Natural killer cell (primary cell): ENCODE data around the gene QSOX1. TPM values are rescaled to one million over a fixed set of nuclear protein-coding genes. Genes with fewer than 3 reads are reported as not detected.

ENCODE experiments used
- ATAC-seq, 3 donors: fragments of 150-1000 bp in 2 of 3; fragments of 200-7000 bp in 1 of 3; cut with Tn5 transposase; 1 replicate in 1 of 3; 2 replicates in 2 of 3; pipeline ENCODE4 v1.10.0; 2021; ENCODE audit warnings: mild to moderate bottlenecking in 2 of 3, moderate library complexity in 2 of 3
- DNase-seq, 2 donors: peaks; one replicate each; pipeline versions ENCODE4 v3.0.0 to v3.0.0-alpha.2; 2013 to 2021; ENCODE audit warnings: mixed read lengths in 1 of 2
- H3K27ac ChIP-seq: one replicate; pipeline ENCODE4 v1.5.1; 2013; ENCODE audit warnings: mild to moderate bottlenecking, low read length
- H3K27me3 ChIP-seq: one replicate; pipeline ENCODE4 v1.6.1; 2013; ENCODE audit warnings: low read length; ENCODE audit not compliant: control insufficient read depth, insufficient read depth
- H3K36me3 ChIP-seq: one replicate; pipeline ENCODE4 v1.6.1; 2013; ENCODE audit warnings: low read length; ENCODE audit not compliant: control insufficient read depth, insufficient read depth
- H3K4me1 ChIP-seq: one replicate; pipeline ENCODE4 v1.6.1; 2013; ENCODE audit warnings: low read length; ENCODE audit not compliant: control insufficient read depth, insufficient read depth
- H3K4me3 ChIP-seq: one replicate; pipeline ENCODE4 v1.5.1; 2013; ENCODE audit warnings: low read length
- H3K9me3 ChIP-seq: one replicate; pipeline ENCODE4 v1.6.1; 2013; ENCODE audit warnings: low read length; ENCODE audit not compliant: control insufficient read depth, insufficient read depth
- H3K27ac Mint-ChIP-seq, 2 donors: one replicate each; pipeline ENCODE4 v1.8.0; 2022; ENCODE audit warnings: mild to moderate bottlenecking in 2 of 2, mixed read lengths in 2 of 2, moderate library complexity in 1 of 2
- H3K27me3 Mint-ChIP-seq, 2 donors: one replicate each; pipeline ENCODE4 v1.8.0; 2022; ENCODE audit warnings: low read depth in 2 of 2, mixed read lengths in 2 of 2
- H3K36me3 Mint-ChIP-seq: one replicate; pipeline ENCODE4 v1.8.0; 2022; ENCODE audit warnings: mixed read lengths
- H3K4me1 Mint-ChIP-seq, 2 donors: one replicate each; pipeline ENCODE4 v1.8.0; 2022; ENCODE audit warnings: mixed read lengths in 2 of 2
- H3K4me3 Mint-ChIP-seq: one replicate; pipeline ENCODE4 v1.8.0; 2022; ENCODE audit warnings: mild to moderate bottlenecking, moderate library complexity, mixed read lengths
- H3K9me3 Mint-ChIP-seq, 2 donors: one replicate each; pipeline ENCODE4 v1.8.0; 2022; ENCODE audit warnings: mixed read lengths in 2 of 2
- WGBS: methylation state at CpG from one replicate; pipeline ENCODE4 v1.1.7; 2013; ENCODE audit warnings: missing lambda C conversion rate; ENCODE audit not compliant: insufficient coverage; 5-methylcytosine and 5-hydroxymethylcytosine counted together
- intact Hi-C: fragments of 100-400 bp; cut with micrococcal nuclease; formaldehyde crosslinking; loops from one replicate; pipeline ENCODE4 v1.14.2; 2022
- total RNA-seq, 4 donors: library from RNA; stranded (reverse); fragments of 120-200 nt in 1 of 4; gene quantifications; one replicate each; pipeline versions ENCODE4 v1.2.3 to v1.2.4, GENCODE V29; 2013 to 2022
- TF ChIP-seq, protein P1 (sequence below): fragments of 200-600 bp; IDR thresholded peaks from one replicate; pipeline ENCODE4 v1.8.0; 2022; ENCODE audit warnings: antibody characterized with exemption

QSOX1 gene
- total RNA-seq, 3 donors from 2014 or later (not counting 1 experiment from before 2014, with no cell fraction given) = 31.0 to 42.7 (median 38.2) TPM

DNA sequence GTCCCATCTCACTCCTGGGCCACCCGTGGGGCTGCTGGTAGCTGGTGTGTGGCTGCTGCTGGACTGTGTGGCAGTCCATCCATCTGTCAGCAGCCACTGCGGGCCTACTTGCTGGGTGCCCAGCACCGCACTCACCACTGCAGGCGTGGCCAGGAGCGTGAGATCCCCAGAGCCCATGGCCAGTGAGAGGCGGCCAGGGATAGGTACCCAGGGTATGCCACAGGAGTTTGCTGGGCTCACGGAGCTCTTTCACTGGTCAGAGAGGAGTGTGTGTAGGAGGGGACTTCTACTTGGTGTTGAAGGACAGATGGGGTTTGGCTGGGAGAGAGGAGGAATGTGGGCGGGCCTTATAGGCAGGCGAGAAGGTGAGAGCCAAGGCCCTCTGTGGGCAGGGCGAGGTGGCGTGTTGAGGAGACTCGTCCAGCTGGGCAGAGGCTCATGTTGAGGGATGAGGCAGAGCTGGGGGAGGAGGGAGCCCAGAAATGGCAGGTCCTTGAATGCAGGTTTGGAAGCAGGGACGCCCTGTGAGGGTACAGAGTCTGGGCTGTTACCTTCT, 15.0 kb downstream of the QSOX1 start:
- TF ChIP-seq, protein P1, sequence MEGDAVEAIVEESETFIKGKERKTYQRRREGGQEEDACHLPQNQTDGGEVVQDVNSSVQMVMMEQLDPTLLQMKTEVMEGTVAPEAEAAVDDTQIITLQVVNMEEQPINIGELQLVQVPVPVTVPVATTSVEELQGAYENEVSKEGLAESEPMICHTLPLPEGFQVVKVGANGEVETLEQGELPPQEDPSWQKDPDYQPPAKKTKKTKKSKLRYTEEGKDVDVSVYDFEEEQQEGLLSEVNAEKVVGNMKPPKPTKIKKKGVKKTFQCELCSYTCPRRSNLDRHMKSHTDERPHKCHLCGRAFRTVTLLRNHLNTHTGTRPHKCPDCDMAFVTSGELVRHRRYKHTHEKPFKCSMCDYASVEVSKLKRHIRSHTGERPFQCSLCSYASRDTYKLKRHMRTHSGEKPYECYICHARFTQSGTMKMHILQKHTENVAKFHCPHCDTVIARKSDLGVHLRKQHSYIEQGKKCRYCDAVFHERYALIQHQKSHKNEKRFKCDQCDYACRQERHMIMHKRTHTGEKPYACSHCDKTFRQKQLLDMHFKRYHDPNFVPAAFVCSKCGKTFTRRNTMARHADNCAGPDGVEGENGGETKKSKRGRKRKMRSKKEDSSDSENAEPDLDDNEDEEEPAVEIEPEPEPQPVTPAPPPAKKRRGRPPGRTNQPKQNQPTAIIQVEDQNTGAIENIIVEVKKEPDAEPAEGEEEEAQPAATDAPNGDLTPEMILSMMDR = no peak
- Histone ChIP-seq H3K27me3 (no peaks in the 10 kb centered on the region), H3K27ac (no peak overlapping the region), H3K4me3 (no peak overlapping the region), H3K36me3 (peaks cover 7% of the 10 kb centered on the region), H3K4me1 (no peaks in the 10 kb centered on the region), H3K9me3 (no peaks in the 10 kb centered on the region)
- DNase-seq (no peak), ATAC-seq (no peak)
- intact Hi-C loops = no loop called here
- H3K4me1 Mint-ChIP-seq = no peaks in the 10 kb centered on the region
- H3K4me3 Mint-ChIP-seq = no peak overlapping the region
- H3K27me3 Mint-ChIP-seq = no peaks in the 10 kb centered on the region
- H3K9me3 Mint-ChIP-seq = no peaks in the 10 kb centered on the region
- H3K36me3 Mint-ChIP-seq = no peaks in the 10 kb centered on the region
- WGBS = 91% methylated on average over 13 of the region's 13 CpGs
- H3K27ac Mint-ChIP-seq = no peak overlapping the region

- Mint-ChIP-seq H3K36me3 (no peaks in the 10 kb centered on the region), H3K4me3 (no peak overlapping the region), H3K27ac (no peak overlapping the region), H3K4me1 (no peaks in the 10 kb centered on the region), H3K9me3 (no peaks in the 10 kb centered on the region), H3K27me3 (no peaks in the 10 kb centered on the region)
- intact Hi-C loops = no loop called here
- Histone ChIP-seq H3K36me3 (peaks cover 7% of the 10 kb centered on the region), H3K27ac (no peak overlapping the region), H3K27me3 (no peaks in the 10 kb centered on the region), H3K4me3 (no peak overlapping the region), H3K4me1 (no peaks in the 10 kb centered on the region), H3K9me3 (no peaks in the 10 kb centered on the region)
- DNase-seq = no peak
- 78% methylated on average over 4 of the region's 4 CpGs for WGBS
- TF ChIP-seq, protein P1 = no peak
- no peak for ATAC-seq
Measured at GRCh38 chr1:180170546-180171151, 16.0 kb downstream of the QSOX1 start.

DNA sequence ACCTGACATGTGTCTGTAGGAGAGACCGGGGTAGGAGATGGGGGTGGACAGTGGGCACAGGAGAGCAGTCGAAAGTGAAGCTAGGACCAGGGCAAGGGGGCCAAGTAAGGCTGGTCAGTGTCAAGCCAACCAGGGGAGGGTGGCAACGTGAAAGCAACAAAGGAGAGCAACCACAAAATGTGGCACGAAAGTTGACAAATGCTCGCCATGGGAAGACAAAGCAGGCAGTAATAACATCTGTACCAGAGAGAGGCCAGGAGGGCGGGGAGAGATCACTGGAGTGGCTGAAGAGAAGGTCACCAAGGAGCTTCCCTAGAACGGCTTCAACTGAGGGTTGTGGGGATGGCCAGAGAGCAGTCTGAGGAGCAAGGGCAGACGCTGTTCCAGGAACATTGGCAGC, 17.0 kb downstream of the QSOX1 start:
- H3K4me3 ChIP-seq = no peak overlapping the region
- Mint-ChIP-seq H3K27me3 (no peaks in the 10 kb centered on the region), H3K9me3 (no peaks in the 10 kb centered on the region), H3K27ac (no peak overlapping the region), H3K4me3 (no peak overlapping the region), H3K36me3 (no peaks in the 10 kb centered on the region), H3K4me1 (no peaks in the 10 kb centered on the region)
- ATAC-seq (no peak), DNase-seq (no peak)
- intact Hi-C loops = no loop called here
- WGBS = 95% methylated on average over 8 of the region's 8 CpGs
- peaks cover 7% of the 10 kb centered on the region for H3K36me3 ChIP-seq
- H3K4me1 ChIP-seq = no peaks in the 10 kb centered on the region
- TF ChIP-seq, protein P1 = no peak
- H3K27ac ChIP-seq = no peak overlapping the region
- H3K27me3 ChIP-seq = no peaks in the 10 kb centered on the region
- no peaks in the 10 kb centered on the region for H3K9me3 ChIP-seq

DNA sequence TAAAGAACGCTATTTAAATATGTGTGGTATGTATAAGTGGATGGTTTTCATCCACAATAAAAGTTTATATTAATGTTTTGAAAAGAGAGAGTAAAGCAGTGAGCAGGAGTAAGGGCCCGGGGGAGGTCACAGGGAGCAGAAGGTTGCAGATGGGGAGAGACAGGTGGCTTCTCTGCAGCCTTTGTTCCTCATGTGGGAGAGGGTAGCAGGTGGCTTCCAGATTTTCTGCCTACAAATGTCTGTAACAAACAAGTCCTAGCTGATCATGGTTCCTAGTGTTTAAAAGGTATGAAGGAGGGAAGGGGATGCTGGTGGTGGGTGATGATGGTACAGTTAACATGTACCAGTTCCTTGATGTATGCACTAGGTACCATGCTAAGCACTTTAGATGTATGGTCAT, 18.8 kb downstream of the QSOX1 start:
- TF ChIP-seq, protein P1 = no peak
- Mint-ChIP-seq H3K9me3 (no peaks in the 10 kb centered on the region), H3K27me3 (no peaks in the 10 kb centered on the region), H3K27ac (no peak overlapping the region), H3K4me1 (no peaks in the 10 kb centered on the region), H3K4me3 (no peak overlapping the region), H3K36me3 (no peaks in the 10 kb centered on the region)
- H3K4me1 ChIP-seq = no peaks in the 10 kb centered on the region
- H3K4me3 ChIP-seq = no peak overlapping the region
- H3K27me3 ChIP-seq = no peaks in the 10 kb centered on the region
- 100% methylated on average over 2 of the region's 2 CpGs for WGBS
- H3K36me3 ChIP-seq = no peaks in the 10 kb centered on the region
- ATAC-seq (no peak), DNase-seq (no peak)
- intact Hi-C loops = no loop called here
- H3K27ac ChIP-seq = no peak overlapping the region
- no peaks in the 10 kb centered on the region for H3K9me3 ChIP-seq
